A549 (cell line): Measurements from ENCODE around the gene WBP11. TPM values are rescaled to one million over a fixed set of nuclear protein-coding genes. Genes with fewer than 3 reads are reported as not detected.
A peak's percentile ranks its signal among the peaks of the same experiment; 100 is the strongest.

ENCODE experiments used
- ATAC-seq, 2 experiments: fragments of 200-7000 bp in 1 of 2; fragments of >200 bp in 1 of 2; cut with Nextera tagmentation in 1 of 2; cut with Tn5 transposase in 1 of 2; 3 replicates each; pipeline versions ENCODE4 v1.8.0 to v1.9.1; 2018 to 2020; ENCODE audit warnings: mild to moderate bottlenecking in 1 of 2, moderate library complexity in 1 of 2
- CTCF ChIA-PET: fragments of 300-600 bp; sonication (Branson Sonifier 250); formaldehyde crosslinking; extraction: SDS; loops from one replicate; lab custom pipeline; 2021; ENCODE audit warnings: antibody characterized with exemption, inconsistent platforms; lab: Yijun Ruan, JAX
- POLR2A ChIA-PET: fragments of 350-600 bp; formaldehyde crosslinking; extraction: SDS; loops from one replicate; lab custom pipeline; 2021; ENCODE audit warnings: antibody characterized with exemption, inconsistent platforms; lab: Yijun Ruan, JAX
- DNase-seq, 2 experiments: peaks; one replicate each; pipeline versions ENCODE4 v3.0.0 to v3.0.0-alpha.2; 2011 to 2016; ENCODE audit warnings: low read depth in 1 of 2, low spot score in 1 of 2
- FAIRE-seq: peaks from 2 replicates; lab custom pipeline; 2011; peaks lifted over from hg19 to GRCh38; lab: Jason Lieb, UNC
- H3K27ac ChIP-seq, 2 experiments: fragments of >200 bp; sonication (Bioruptor Twin); formaldehyde crosslinking; 3 replicates each; pipeline ENCODE4 v1.5.1; 2016 to 2017
- H3K4me1 ChIP-seq: fragments of >200 bp; sonication (Bioruptor Twin); formaldehyde crosslinking; 3 replicates; pipeline ENCODE4 v1.6.1; 2016
- H3K4me2 ChIP-seq: fragments of >200 bp; sonication (Bioruptor Twin); formaldehyde crosslinking; 3 replicates; pipeline ENCODE4 v1.6.1; 2016
- H3K4me3 ChIP-seq: fragments of >200 bp; sonication (Bioruptor Twin); formaldehyde crosslinking; 3 replicates; pipeline ENCODE4 v1.5.1; 2016
- H3K9me3 ChIP-seq: fragments of >200 bp; sonication (Bioruptor Twin); formaldehyde crosslinking; 3 replicates; pipeline ENCODE4 v1.6.1; 2016
- CBX8 ChIP-seq: fragments of 200-600 bp; sonication (generic); IDR thresholded peaks from 2 replicates; pipeline ENCODE4 v1.6.1; 2016
- CHD4 ChIP-seq: fragments of 200-600 bp; sonication (generic); IDR thresholded peaks from 2 replicates; pipeline ENCODE4 v1.6.1; 2016; ENCODE audit warnings: antibody characterized with exemption, mild to moderate bottlenecking, borderline replicate concordance
- CTCF ChIP-seq: fragments of >200 bp; sonication (Bioruptor Twin); formaldehyde crosslinking; IDR thresholded peaks from 3 replicates; pipeline ENCODE4 v1.5.1; 2016
- E2F6 ChIP-seq: IDR thresholded peaks from 2 replicates; pipeline ENCODE4 v1.6.1; 2012; ENCODE audit warnings: low read depth, borderline replicate concordance
- EHMT2 ChIP-seq: fragments of 200-600 bp; sonication (generic); IDR thresholded peaks from 2 replicates; pipeline ENCODE4 v1.6.1; 2016; ENCODE audit warnings: antibody characterized with exemption, low read depth, mild to moderate bottlenecking, moderate library complexity
- ESRRA ChIP-seq: fragments of 150-350 bp; IDR thresholded peaks from 2 replicates; pipeline ENCODE4 v1.6.1; 2014; ENCODE audit warnings: mild to moderate bottlenecking, low read length, borderline replicate concordance
- FOSB ChIP-seq: fragments of 250-450 bp; sonication (Bioruptor Pico); IDR thresholded peaks from 2 replicates; pipeline ENCODE4 v1.5.0; 2020; ENCODE audit warnings: mild to moderate bottlenecking, moderate library complexity
- FOXS1 ChIP-seq: fragments of 250-450 bp; sonication (Bioruptor Pico); IDR thresholded peaks from 2 replicates; pipeline ENCODE4 v1.5.0; 2020; ENCODE audit warnings: mild to moderate bottlenecking, moderate library complexity
- HDAC2 ChIP-seq: fragments of 200-600 bp; sonication (generic); IDR thresholded peaks from 2 replicates; pipeline ENCODE4 v1.6.1; 2016
- HEYL ChIP-seq: fragments of 250-450 bp; sonication (Bioruptor Pico); IDR thresholded peaks from 2 replicates; pipeline ENCODE4 v1.8.0; 2021; ENCODE audit warnings: mild to moderate bottlenecking, moderate library complexity
- HOXA7 ChIP-seq: fragments of 250-450 bp; sonication (Bioruptor Pico); IDR thresholded peaks from 2 replicates; pipeline ENCODE4 v1.5.0; 2020; ENCODE audit warnings: mild to moderate bottlenecking, moderate library complexity
- HOXB13 ChIP-seq: fragments of 250-450 bp; sonication (Bioruptor Pico); IDR thresholded peaks from 2 replicates; pipeline ENCODE4 v1.5.0; 2020; ENCODE audit warnings: low read depth, mild to moderate bottlenecking, moderate library complexity
- HOXB5 ChIP-seq: fragments of 250-450 bp; sonication (Bioruptor Pico); IDR thresholded peaks from 2 replicates; pipeline ENCODE4 v1.5.0; 2020; ENCODE audit warnings: mild to moderate bottlenecking, moderate library complexity
- JUN ChIP-seq, 2 experiments: fragments of >200 bp; sonication (Bioruptor Twin); formaldehyde crosslinking; IDR thresholded peaks; 2 replicates in 1 of 2; 3 replicates in 1 of 2; pipeline ENCODE4 v1.6.1; 2016 to 2017
- KDM1A ChIP-seq: fragments of 200-600 bp; sonication (generic); IDR thresholded peaks from 2 replicates; pipeline ENCODE4 v1.6.1; 2016; ENCODE audit warnings: low read depth, mild to moderate bottlenecking
- KDM5A ChIP-seq: fragments of 200-600 bp; sonication (generic); IDR thresholded peaks from 2 replicates; pipeline ENCODE4 v1.6.1; 2016; ENCODE audit warnings: antibody characterized with exemption, mild to moderate bottlenecking
- MYC ChIP-seq: IDR thresholded peaks from 2 replicates; pipeline ENCODE4 v1.6.1; 2012; ENCODE audit warnings: mild to moderate bottlenecking, inconsistent platforms, low read length, improper control_type of control experiment, borderline replicate concordance
- NFE2L2 ChIP-seq: fragments of 150-350 bp; conservative IDR thresholded peaks from 2 replicates; pipeline ENCODE4 v1.6.1; 2014; ENCODE audit warnings: low read length
- NR3C1 ChIP-seq: fragments of >200 bp; sonication (Bioruptor Twin); formaldehyde crosslinking; IDR thresholded peaks from 3 replicates; pipeline ENCODE4 v1.6.1; 2017
- PHF8 ChIP-seq: fragments of 200-600 bp; sonication (generic); IDR thresholded peaks from 2 replicates; pipeline ENCODE4 v1.6.1; 2016; ENCODE audit warnings: low read depth, mild to moderate bottlenecking, antibody characterized with exemption, moderate library complexity, borderline replicate concordance
- RAD21 ChIP-seq, 2 experiments: fragments of >200 bp in 1 of 2; sonication (Bioruptor Twin) in 1 of 2; formaldehyde crosslinking in 1 of 2; IDR thresholded peaks in 1 of 2; conservative IDR thresholded peaks in 1 of 2; 2 replicates in 1 of 2; 3 replicates in 1 of 2; pipeline ENCODE4 v1.6.1; 2012 to 2018; ENCODE audit warnings: inconsistent platforms in 1 of 2
- RARB ChIP-seq: fragments of 250-450 bp; sonication (Bioruptor Pico); IDR thresholded peaks from 2 replicates; pipeline ENCODE4 v1.8.0; 2021; ENCODE audit warnings: mild to moderate bottlenecking, moderate library complexity
- REST ChIP-seq: fragments of 200-600 bp; sonication (generic); IDR thresholded peaks from 2 replicates; pipeline ENCODE4 v1.6.1; 2016; ENCODE audit warnings: antibody characterized with exemption, mild to moderate bottlenecking, moderate library complexity
- RFX5 ChIP-seq: fragments of 450-650 bp; IDR thresholded peaks from 2 replicates; pipeline ENCODE4 v1.7.1; 2014; ENCODE audit warnings: antibody characterized with exemption, mild to moderate bottlenecking, moderate library complexity
- SMC3 ChIP-seq: fragments of >200 bp; sonication (Bioruptor Twin); formaldehyde crosslinking; IDR thresholded peaks from 3 replicates; pipeline ENCODE4 v1.6.1; 2018; ENCODE audit warnings: inconsistent platforms
- TP53 ChIP-seq: fragments of 250-450 bp; sonication (Bioruptor Pico); IDR thresholded peaks from 2 replicates; pipeline ENCODE4 v1.5.0; 2021; ENCODE audit warnings: mild to moderate bottlenecking, moderate library complexity
- ZFP36 ChIP-seq: fragments of 450-650 bp; IDR thresholded peaks from 2 replicates; pipeline ENCODE4 v1.6.1; 2014; ENCODE audit warnings: borderline replicate concordance; ENCODE audit not compliant: partially characterized antibody
- WGBS: methylation state at CpG from one replicate; pipeline ENCODE4 v1.1.6; 2017; ENCODE audit errors: missing lambda C conversion rate; 5-methylcytosine and 5-hydroxymethylcytosine counted together
- polyA plus RNA-seq, 4 experiments: library from polyadenylated mRNA; depleted of rRNA in 3 of 4; stranded (reverse); fragments of >200 nt; fragmentation: RNase III in 1 of 4; extraction: RNeasy Plus Mini Kit Qiagen cat#74134 plus additional on column Dnase treatment in 1 of 4; gene quantifications; 2 replicates in 3 of 4; 3 replicates in 1 of 4; pipeline ENCODE4 v1.2.3, GENCODE V29; 2011 to 2017

WBP11 gene
- polyA plus RNA-seq, 2 of the 4 experiments (the other 2 are of a cell fraction), result 45.7 to 50.3 TPM

- ATAC-seq (no peak), DNase-seq (no peak), FAIRE-seq (no peak)
- H3K9me3 ChIP-seq, result no peaks in the 10 kb centered on the region
- peaks cover 14% of the 10 kb centered on the region; the same call in 1 of the 3 replicates for H3K4me1 ChIP-seq
- H3K27ac ChIP-seq, result peak within 1 kb of the TSS in 1 of 2 experiments; percentile 50; a peak in 2 of 6 replicates
- H3K4me2 ChIP-seq, result no peak within 1 kb of the TSS
- CTCF ChIA-PET, result interaction anchor here (1.2 to 2.4 kb wide), 3 partner anchors 8 to 181 kb away, joined by 3 to 14 read pairs (median 4); no protein-coding TSS in a partner anchor
- TF ChIP-seq HDAC2 (no peak), RFX5 (no peak), CBX8 (no peak), ESRRA (no peak)
- POLR2A ChIA-PET, result interaction anchor here (1.1 kb wide), 1 partner anchor 23 kb away, joined by 4 read pairs; no protein-coding TSS in a partner anchor
- 86% methylated on average over 3 of the region's 3 CpGs for WGBS
- no peak within 1 kb of the TSS for H3K4me3 ChIP-seq
Observed at GRCh38 chr12:14814014-14814413, 10.7 kb upstream of the WBP11 start, which contains the start of gene SMCO3. Gene SMCO3, minus strand, starts transcription at chr12:14814182. Its CDS starts 7,502 bp downstream, at chr12:14806680.

GRCh38 chr12:14811486-14811885 lies 8.2 kb upstream of the WBP11 start:
- ChIA-PET CTCF (interaction anchor here (0.6 to 4.0 kb wide), 33 partner anchors 7 to 460 kb away, joined by 3 to 61 read pairs (median 5); partner anchors contain the start of genes ART4, C12orf60, PDE6H and RERG), POLR2A (interaction anchor here (1.5 kb wide), 1 partner anchor 8 kb away, joined by 6 read pairs; the partner anchor contains the start of genes C12orf60 and WBP11)
- Histone ChIP-seq H3K4me3 (no peak overlapping the region), H3K4me2 (no peak overlapping the region), H3K27ac (no peak overlapping the region), H3K4me1 (peaks cover 14% of the 10 kb centered on the region; the same call in 1 of the 3 replicates), H3K9me3 (no peaks in the 10 kb centered on the region)
- DNase-seq (no peak), ATAC-seq (peak in 1 of 2 experiments; percentile 30; a peak in 2 of 6 replicates), FAIRE-seq (peak; percentile 74)
- no peak for TF ChIP-seq FOSB (CRISPR knock-in tag)
- no peak for TF ChIP-seq REST
- TF ChIP-seq CHD4, result no peak
- no peak for TF ChIP-seq KDM1A
- no peak for TF ChIP-seq PHF8
- TF ChIP-seq NR3C1, result no peak
- TF ChIP-seq E2F6, result no peak
- WGBS, result 82% methylated on average over 2 of the region's 2 CpGs

DNA sequence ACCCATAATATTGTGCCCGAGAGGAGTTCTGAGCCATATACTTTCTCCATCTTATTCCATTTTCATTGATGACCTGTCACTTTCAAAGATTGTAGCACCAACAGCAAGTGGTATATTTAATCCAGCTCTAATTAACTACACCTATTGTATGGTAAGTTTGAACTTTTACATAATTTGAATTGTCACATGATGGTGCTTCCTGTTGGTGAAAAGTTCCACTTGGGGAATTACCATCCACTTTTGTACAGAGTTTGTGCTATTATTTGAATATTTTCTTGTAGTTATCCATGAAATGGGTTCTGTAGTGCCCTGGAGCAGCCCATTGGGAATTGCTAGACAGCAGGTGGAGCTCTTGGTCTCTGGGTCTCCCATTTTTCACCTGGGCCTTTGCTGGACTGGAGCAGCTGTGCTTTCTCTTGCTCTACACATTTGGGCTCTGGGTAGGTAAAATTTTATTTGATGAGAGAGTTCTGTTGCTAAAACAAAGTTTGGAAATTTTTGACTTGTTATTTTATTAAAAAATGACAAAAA lies 7.7 kb upstream of the WBP11 start:
- peaks cover 14% of the 10 kb centered on the region; the same call in 1 of the 3 replicates for H3K4me1 ChIP-seq
- TF ChIP-seq TP53 (no peak), NFE2L2 (no peak), KDM1A (no peak), KDM5A (no peak), NR3C1 (no peak), FOXS1 (no peak), JUN (IDR thresholded peaks at IDR 0.05) (no peak), HEYL (CRISPR knock-in tag) (no peak), HOXB5 (CRISPR knock-in tag) (no peak), HOXB13 (CRISPR knock-in tag) (no peak), ZFP36 (no peak), MYC (no peak), SMC3 (peak; percentile 96), EHMT2 (no peak), HOXA7 (CRISPR knock-in tag) (no peak), RAD21 (conservative IDR thresholded peaks at IDR 0.05 in 1 of 2, IDR thresholded peaks at IDR 0.05 in 1 of 2) (peak; percentile 94 to 95), CTCF (peak; percentile 89), RARB (CRISPR knock-in tag) (no peak)
- TF ChIP-seq, all 56 proteins: peak for 3
- no peak overlapping the region for H3K4me2 ChIP-seq
- ChIA-PET CTCF (interaction anchor here (0.6 to 4.0 kb wide), 37 partner anchors 8 to 460 kb away, joined by 3 to 61 read pairs (median 5); partner anchors contain the start of genes ART4, C12orf60, PDE6H and RERG), POLR2A (interaction anchor here (1.5 kb wide), 1 partner anchor 8 kb away, joined by 6 read pairs; the partner anchor contains the start of genes C12orf60 and WBP11)
- H3K27ac ChIP-seq, result no peak overlapping the region
- WGBS, result 63% methylated on average over 1 of the region's 1 CpG
- H3K9me3 ChIP-seq, result no peaks in the 10 kb centered on the region
- DNase-seq, result peak; percentile 38 to 58
- no peak overlapping the region for H3K4me3 ChIP-seq
- no peak for FAIRE-seq
- ATAC-seq, result peak; percentile 95 to 97
